Ascending aorta (tissue), 2 donors: Measurements from ENCODE around the gene CPXM2. TPM values are rescaled to one million over a fixed set of nuclear protein-coding genes. Genes with fewer than 3 reads are reported as not detected.
A peak's percentile ranks its signal among the peaks of the same experiment; 100 is the strongest.

Source experiments
- DNase-seq, 2 donors: peaks; one replicate each; pipeline ENCODE4 v3.0.0-alpha.2; 2019; ENCODE audit warnings: low spot score in 2 of 2
- H3K27ac ChIP-seq, 2 donors: fragments of 200-600 bp; sonication (generic); one replicate each; pipeline ENCODE4 v1.5.1; 2016 to 2017; ENCODE audit warnings: mild to moderate bottlenecking in 1 of 2
- H3K27me3 ChIP-seq: fragments of 200-600 bp; sonication (generic); one replicate; pipeline ENCODE4 v1.5.1; 2017
- H3K36me3 ChIP-seq, 2 donors: fragments of 200-600 bp; sonication (generic); one replicate each; pipeline ENCODE4 v1.5.1; 2016
- H3K4me1 ChIP-seq, 2 donors: fragments of 200-600 bp; sonication (generic); one replicate each; pipeline ENCODE4 v1.5.1; 2016 to 2017; ENCODE audit warnings: mild to moderate bottlenecking in 1 of 2
- H3K4me3 ChIP-seq, 2 donors: fragments of 200-600 bp; sonication (generic); one replicate each; pipeline ENCODE4 v1.5.1; 2016 to 2017; ENCODE audit warnings: mild to moderate bottlenecking in 1 of 2
- H3K9me3 ChIP-seq, 2 donors: fragments of 200-600 bp; sonication (generic); one replicate each; pipeline ENCODE4 v1.5.1; 2016
- intact Hi-C: fragments of 100-400 bp; cut with DNase I; formaldehyde crosslinking; loops from one replicate; pipeline ENCODE4 v1.15.1; 2023
- total RNA-seq: library from RNA; depleted of rRNA; stranded (reverse); fragments of >200 nt; gene quantifications from one replicate; pipeline ENCODE4 v1.1.0, GENCODE V29; 2016
- TF ChIP-seq, protein P1 (sequence below), 3 experiments: fragments of 200-600 bp in 2 of 3; fragments of 450-650 bp in 1 of 3; sonication (generic) in 2 of 3; IDR thresholded peaks; one replicate each; pipeline ENCODE4 v1.5.1; 2016 to 2019; ENCODE audit warnings: antibody characterized with exemption in 3 of 3, mild to moderate bottlenecking in 1 of 3, moderate library complexity in 1 of 3

CPXM2 gene
- total RNA-seq, 1 donor from 2014 or later, result 125 TPM

DNA sequence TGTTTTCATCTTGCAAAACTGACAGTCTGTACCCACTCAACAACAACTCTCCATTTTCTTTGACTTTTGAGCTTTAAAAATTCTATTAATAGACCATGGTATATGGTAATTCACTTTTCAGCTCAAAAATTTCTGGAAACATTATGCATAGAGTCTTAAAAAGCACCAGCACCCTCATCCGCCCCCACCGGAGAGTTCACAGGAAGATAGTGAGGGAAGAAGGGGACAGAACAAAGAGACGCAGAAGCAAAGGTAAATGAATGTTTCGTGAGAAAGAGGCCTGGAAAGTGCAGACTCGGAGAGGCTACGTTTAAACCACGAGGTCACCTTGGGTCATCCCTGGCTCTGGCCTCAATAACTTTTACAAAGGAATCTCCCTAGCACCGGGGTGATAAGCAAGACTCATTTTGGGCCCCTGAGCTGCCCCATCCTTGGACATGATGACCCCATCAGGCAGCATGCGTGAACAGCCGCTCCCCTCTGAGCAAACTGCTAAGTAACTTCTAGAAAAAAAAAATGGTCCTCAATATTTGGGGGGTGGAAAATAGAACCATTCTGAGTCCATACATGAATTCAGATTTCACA, 96.3 kb downstream of the CPXM2 start:
- Histone ChIP-seq H3K4me1 (peaks cover 0 to 12% of the 10 kb centered on the region in 2 donors), H3K36me3 (peaks cover 38 to 50% of the 10 kb centered on the region in 2 donors), H3K4me3 (no peak overlapping the region), H3K27ac (no peak overlapping the region), H3K9me3 (no peaks in the 10 kb centered on the region), H3K27me3 (no peaks in the 10 kb centered on the region)
- DNase-seq, result peak in 1 of 2 donors; percentile 27
- TF ChIP-seq, protein P1, sequence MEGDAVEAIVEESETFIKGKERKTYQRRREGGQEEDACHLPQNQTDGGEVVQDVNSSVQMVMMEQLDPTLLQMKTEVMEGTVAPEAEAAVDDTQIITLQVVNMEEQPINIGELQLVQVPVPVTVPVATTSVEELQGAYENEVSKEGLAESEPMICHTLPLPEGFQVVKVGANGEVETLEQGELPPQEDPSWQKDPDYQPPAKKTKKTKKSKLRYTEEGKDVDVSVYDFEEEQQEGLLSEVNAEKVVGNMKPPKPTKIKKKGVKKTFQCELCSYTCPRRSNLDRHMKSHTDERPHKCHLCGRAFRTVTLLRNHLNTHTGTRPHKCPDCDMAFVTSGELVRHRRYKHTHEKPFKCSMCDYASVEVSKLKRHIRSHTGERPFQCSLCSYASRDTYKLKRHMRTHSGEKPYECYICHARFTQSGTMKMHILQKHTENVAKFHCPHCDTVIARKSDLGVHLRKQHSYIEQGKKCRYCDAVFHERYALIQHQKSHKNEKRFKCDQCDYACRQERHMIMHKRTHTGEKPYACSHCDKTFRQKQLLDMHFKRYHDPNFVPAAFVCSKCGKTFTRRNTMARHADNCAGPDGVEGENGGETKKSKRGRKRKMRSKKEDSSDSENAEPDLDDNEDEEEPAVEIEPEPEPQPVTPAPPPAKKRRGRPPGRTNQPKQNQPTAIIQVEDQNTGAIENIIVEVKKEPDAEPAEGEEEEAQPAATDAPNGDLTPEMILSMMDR (IDR thresholded peaks at IDR 0.05), result no peak
- intact Hi-C loops, result no loop called here

DNA sequence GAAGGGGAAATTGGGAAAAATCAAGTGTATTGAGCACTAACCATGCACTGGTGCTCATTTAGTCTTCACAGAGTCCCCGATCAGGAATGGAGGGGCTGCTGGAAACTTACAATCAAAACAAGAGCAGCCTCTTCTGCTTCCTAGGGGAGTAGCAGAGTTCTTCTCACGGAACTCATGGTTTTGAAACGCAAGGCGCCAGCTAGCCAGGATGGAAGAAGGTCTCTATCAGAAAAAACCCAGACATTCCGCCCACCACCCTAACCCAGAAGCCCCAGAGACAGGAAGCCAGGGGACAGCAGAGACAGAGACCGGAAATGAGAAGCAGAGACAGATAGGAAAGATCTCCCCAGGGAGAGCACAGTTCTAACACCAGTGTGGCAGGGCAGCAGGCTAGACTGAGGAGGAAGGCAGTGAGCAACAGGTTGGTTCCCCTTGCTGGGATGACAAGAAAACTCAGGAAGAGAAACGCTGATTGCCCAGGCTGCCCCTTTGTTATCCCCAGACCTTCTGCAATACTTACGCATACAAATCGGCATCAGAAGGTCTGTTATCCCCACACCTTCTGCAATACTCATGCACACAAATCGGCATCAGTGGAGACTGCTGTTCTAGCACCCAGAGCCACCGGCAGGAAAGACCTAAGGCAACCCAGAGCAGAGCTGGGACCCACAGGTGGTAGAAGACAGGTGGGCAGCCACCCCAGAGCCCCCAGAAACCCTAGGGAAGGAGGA, 99.2 kb downstream of the CPXM2 start:
- peak in 1 of 2 donors; percentile 33 for DNase-seq
- Histone ChIP-seq H3K4me1 (no peaks in the 10 kb centered on the region), H3K36me3 (peaks cover 32 to 49% of the 10 kb centered on the region in 2 donors), H3K27ac (no peak overlapping the region), H3K27me3 (no peaks in the 10 kb centered on the region), H3K4me3 (no peak overlapping the region), H3K9me3 (no peaks in the 10 kb centered on the region)
- TF ChIP-seq, protein P1 (IDR thresholded peaks at IDR 0.05), result no peak
- intact Hi-C loops, result no loop called here

DNA sequence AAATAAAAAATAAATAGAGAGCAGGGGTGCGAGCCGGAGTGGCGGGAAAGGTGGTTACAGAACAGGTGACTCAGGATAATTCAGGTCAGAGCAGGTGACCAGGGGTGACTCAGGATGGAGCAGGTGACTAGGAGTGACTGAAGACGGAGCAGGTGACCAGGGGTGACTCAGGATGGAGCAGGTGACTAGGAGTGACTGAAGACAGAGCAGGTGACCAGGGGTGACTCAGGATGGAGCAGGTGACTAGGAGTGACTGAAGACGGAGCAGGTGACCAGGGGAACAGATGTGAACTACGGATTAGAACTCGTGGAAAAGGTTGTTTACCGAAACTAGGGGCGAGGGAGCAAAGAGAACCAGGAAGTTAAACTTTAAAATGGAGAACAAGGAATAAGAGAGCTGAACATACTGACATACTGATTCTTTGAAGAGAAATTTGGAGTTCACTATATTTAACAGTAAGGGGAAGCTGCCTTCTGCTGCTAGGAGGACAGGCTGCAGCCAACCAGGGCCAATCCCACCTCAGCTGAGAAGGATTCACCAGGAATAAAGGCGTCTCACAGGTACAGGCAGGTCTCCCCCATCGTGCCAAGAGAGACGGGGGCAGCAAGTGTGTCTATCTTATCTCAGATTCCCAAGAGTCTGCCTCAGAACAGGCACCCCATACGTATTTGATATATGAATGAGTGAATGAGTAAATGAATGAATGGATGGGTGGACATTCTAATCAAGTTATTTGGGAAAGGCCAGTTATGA, 101.3 kb downstream of the CPXM2 start:
- Histone ChIP-seq H3K4me1 (no peaks in the 10 kb centered on the region), H3K36me3 (peaks cover 19 to 46% of the 10 kb centered on the region in 2 donors), H3K9me3 (no peaks in the 10 kb centered on the region), H3K27ac (no peak overlapping the region), H3K27me3 (no peaks in the 10 kb centered on the region), H3K4me3 (no peak overlapping the region)
- peak in 1 of 2 donors; percentile 47 for DNase-seq
- intact Hi-C loops, result no loop called here
- TF ChIP-seq, protein P1 (IDR thresholded peaks at IDR 0.05), result no peak

DNA sequence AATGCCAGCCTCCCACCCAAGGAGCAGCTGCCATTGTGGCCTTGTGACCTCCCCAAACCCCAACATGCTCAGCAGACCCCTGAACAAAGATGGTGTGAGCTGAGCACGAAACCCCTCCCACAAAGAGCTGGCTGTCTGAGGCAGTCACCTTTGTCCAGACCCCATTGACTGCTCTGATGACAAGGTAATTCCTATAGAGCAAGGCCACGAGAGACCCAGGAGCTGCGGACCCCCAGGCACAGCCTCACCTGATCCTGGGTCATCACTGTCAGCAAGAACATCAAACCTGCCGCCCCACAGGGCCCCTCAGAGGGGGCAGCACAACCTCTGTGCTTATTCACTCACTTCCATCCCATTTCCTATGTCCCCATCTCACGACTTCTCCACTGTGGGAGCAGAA, 102.6 kb downstream of the CPXM2 start:
- Histone ChIP-seq H3K27ac (no peak overlapping the region), H3K9me3 (no peaks in the 10 kb centered on the region), H3K4me3 (no peak overlapping the region), H3K36me3 (peaks cover 19 to 40% of the 10 kb centered on the region in 2 donors), H3K4me1 (no peaks in the 10 kb centered on the region), H3K27me3 (no peaks in the 10 kb centered on the region)
- no peak for DNase-seq
- TF ChIP-seq, protein P1 (IDR thresholded peaks at IDR 0.05), result no peak
- intact Hi-C loops, result no loop called here

DNA sequence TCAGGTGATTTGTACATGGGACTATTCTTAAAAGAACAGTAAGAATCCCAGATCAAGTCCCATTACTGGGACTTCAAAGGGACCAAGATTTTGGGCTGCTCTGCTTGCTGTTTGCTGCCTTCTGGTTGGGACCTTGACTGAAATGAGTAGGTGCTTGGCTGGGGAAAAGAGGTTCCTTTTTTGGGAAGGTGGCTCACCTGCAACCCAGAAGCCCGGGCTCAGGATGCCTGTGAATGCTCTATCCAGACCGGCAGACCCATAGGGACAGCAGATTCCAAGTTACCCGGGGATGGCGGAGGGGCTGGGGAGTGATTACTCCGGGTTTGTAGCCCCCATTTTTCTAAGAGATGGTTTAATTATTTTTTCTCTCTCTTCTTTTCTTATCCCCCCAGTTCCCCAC, 104.0 kb downstream of the CPXM2 start:
- H3K27ac ChIP-seq, result no peak overlapping the region
- no peaks in the 10 kb centered on the region for H3K4me1 ChIP-seq
- H3K36me3 ChIP-seq, result peaks cover 16 to 34% of the 10 kb centered on the region in 2 donors
- H3K9me3 ChIP-seq, result no peaks in the 10 kb centered on the region
- H3K27me3 ChIP-seq, result no peaks in the 10 kb centered on the region
- intact Hi-C loops, result no loop called here
- TF ChIP-seq, protein P1 (IDR thresholded peaks at IDR 0.05), result no peak
- no peak overlapping the region for H3K4me3 ChIP-seq
- peak in 1 of 2 donors; percentile 40 for DNase-seq
